ENCODE data around the gene MED22.
"Not testable (repeated sequence)": the region's sequence is repeated elsewhere in the genome, so short reads cannot be mapped to it uniquely, and the experiment has no call there.

Gene MED22

DNA sequence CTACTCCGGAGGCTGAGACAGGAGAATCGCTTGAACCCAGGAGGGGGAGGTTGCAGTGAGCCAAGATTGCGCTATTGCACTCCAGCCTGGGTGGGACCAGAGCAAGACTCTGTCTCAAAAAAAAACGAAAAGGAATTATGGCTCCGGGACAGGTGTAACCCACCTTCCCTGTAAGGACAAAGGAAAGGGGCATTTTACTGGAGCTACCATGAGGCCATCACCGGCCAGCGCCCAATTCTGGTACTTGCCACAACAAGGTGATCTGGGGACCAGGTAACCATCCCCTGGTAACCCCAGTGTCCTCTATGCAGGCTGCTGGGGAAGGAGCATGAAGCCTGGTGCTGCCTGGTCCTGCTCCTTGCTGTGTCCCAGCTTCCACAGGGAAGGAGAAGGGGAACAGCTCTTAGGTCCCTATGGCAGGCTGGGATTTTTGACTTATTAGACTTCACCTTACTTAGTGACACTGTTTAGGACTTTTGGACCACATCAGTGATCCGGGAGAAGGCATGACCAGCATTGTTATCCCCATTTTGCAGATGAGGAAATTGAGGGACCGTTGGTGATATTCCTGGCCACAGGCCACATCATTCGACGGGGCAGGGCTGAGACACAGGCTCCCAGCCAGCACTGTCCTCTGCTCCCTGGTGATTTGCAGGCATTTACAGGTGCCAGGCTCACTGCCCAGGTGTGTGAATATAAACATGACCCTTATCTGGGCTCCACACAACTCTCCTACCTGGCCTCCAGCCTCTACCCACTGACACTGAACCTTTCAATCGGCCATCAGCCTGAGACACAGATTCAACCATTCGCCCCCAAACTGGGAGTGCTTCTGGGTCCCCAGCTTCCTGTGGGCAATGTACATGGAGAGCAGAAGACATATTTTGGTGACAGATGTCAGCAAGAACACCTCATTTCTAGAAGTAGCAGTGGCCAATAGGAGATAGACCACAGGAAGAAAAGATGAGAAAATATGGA lies 46.4 kb downstream of the MED22 start:
- Mint-ChIP-seq H3K4me1 (no peaks in the 10 kb centered on the region), H3K27me3 (ENCODE audit: low read depth) (peaks cover 10% of the 10 kb centered on the region), H3K36me3 (ENCODE audit: low read depth) (no peaks in the 10 kb centered on the region), H3K4me3 (no peak overlapping the region), H3K9me3 (no peaks in the 10 kb centered on the region), H3K27ac (no peak overlapping the region)
- no peak for TF ChIP-seq CTCF (IDR thresholded peaks at IDR 0.05; ENCODE audit: unreplicated experiment in 3 of 3)

DNA sequence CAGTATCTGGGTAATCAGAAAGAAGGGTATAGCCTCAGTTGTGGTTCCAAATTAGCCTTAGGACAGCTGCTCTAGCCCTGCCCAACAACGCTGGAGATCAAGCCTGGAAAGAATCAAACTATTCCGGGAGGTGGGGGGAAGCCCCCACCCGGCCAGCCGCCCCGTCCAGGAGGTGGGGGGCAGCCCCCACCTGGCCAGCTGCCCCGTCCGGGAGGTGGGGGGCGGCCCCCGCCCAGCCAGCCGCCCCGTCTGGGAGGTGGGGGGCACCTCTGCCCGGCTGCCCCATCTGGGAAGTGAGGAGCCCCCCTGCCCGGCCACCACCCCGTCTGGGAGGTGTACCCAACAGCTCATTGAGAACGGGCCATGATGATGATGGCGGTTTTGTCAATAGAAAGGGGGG lies 47.9 kb downstream of the MED22 start:
- not testable (repeated sequence) for H3K9me3 Mint-ChIP-seq; H3K4me1 Mint-ChIP-seq; H3K27me3 Mint-ChIP-seq (ENCODE audit: low read depth); H3K36me3 Mint-ChIP-seq (ENCODE audit: low read depth); H3K4me3 Mint-ChIP-seq
- peak overlapping the region in 1 of 3 experiments; percentile 46 for H3K27ac Mint-ChIP-seq

GRCh38 chr9:133294257-133294656 lies 53.7 kb downstream of the MED22 start:
- no peak overlapping the region for H3K4me3 Mint-ChIP-seq
- H3K9me3 Mint-ChIP-seq, result peaks cover 45% of the 10 kb centered on the region
- TF ChIP-seq CTCF (IDR thresholded peaks at IDR 0.05; ENCODE audit: unreplicated experiment in 3 of 3), result no peak
- peaks cover 8% of the 10 kb centered on the region for H3K36me3 Mint-ChIP-seq (ENCODE audit: low read depth)
- no peaks in the 10 kb centered on the region for H3K4me1 Mint-ChIP-seq
- H3K27me3 Mint-ChIP-seq (ENCODE audit: low read depth), result peaks cover 15% of the 10 kb centered on the region
- no peak overlapping the region for H3K27ac Mint-ChIP-seq

DNA sequence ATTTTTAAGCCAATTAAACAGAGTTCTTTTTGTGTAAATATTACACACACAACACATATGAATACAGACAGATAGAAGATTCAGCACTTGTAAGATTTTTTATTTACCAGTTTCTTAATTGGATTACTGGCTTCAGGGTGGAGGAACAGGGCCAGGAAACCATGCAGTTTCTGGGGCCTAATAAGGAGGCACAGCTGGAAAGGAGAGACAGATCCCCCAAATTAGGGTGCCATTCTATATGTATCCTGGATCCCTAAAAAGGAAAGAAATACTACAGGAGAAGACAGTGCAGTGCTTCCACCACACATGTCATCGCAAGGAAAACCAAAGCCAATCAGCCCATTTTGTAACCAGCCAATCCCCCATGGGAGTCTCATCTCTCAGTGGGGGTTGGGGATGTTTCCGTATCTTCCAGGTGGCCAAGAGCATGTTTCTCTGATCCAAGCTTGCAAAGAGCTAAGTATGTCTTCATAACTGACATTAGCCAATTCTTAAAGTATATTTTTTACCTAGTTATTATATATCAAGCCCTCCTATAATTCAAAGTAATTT lies 57.1 kb downstream of the MED22 start:
- Mint-ChIP-seq H3K4me1 (no peaks in the 10 kb centered on the region), H3K27ac (no peak overlapping the region), H3K4me3 (no peak overlapping the region), H3K9me3 (peaks cover 56% of the 10 kb centered on the region), H3K36me3 (ENCODE audit: low read depth) (peaks cover 8% of the 10 kb centered on the region), H3K27me3 (ENCODE audit: low read depth) (peaks cover 9% of the 10 kb centered on the region)
- no peak for TF ChIP-seq CTCF (IDR thresholded peaks at IDR 0.05; ENCODE audit: unreplicated experiment in 3 of 3)

Measured in nephron (organoid).